ENCODE data around the gene FAM13C.

Gene FAM13C

GRCh38 chr10:59310324-59310914 lies 51.9 kb downstream of the FAM13C start:
- H3K27ac ChIP-seq = no peak overlapping the region
- TF ChIP-seq CTCF (conservative IDR thresholded peaks at IDR 0.05) = no peak

GRCh38 chr10:59304521-59305097 lies 57.7 kb downstream of the FAM13C start:
- H3K27ac ChIP-seq = no peak overlapping the region
- TF ChIP-seq CTCF (conservative IDR thresholded peaks at IDR 0.05) = no peak

- no peak overlapping the region for H3K27ac ChIP-seq
- TF ChIP-seq CTCF (conservative IDR thresholded peaks at IDR 0.05) = no peak
Measured at GRCh38 chr10:59303018-59303417, 59.3 kb downstream of the FAM13C start.

- TF ChIP-seq CTCF (conservative IDR thresholded peaks at IDR 0.05) = no peak
- H3K27ac ChIP-seq = no peak overlapping the region
Measured at GRCh38 chr10:59302381-59302780, 60.0 kb downstream of the FAM13C start.

GRCh38 chr10:59301067-59301754 lies 61.1 kb downstream of the FAM13C start:
- no peak for TF ChIP-seq CTCF (conservative IDR thresholded peaks at IDR 0.05)
- H3K27ac ChIP-seq = peak overlapping the region; percentile 47

GRCh38 chr10:59300386-59300785 lies 62.0 kb downstream of the FAM13C start:
- peak overlapping the region; percentile 47 for H3K27ac ChIP-seq
- TF ChIP-seq CTCF (conservative IDR thresholded peaks at IDR 0.05) = no peak

GRCh38 chr10:59299933-59300332 lies 62.4 kb downstream of the FAM13C start:
- no peak for TF ChIP-seq CTCF (conservative IDR thresholded peaks at IDR 0.05)
- H3K27ac ChIP-seq = peak overlapping the region; percentile 47

All from VCaP (cell line).